Activated CD4-positive, alpha-beta T cell treated with anti-CD3 and anti-CD28 coated beads for 4 hours (primary cell): ENCODE measurements around the gene CERS2.

Source experiments
- DNase-seq, 2 donors: peaks; one replicate each; pipeline ENCODE4 v3.0.0-alpha.2; 2020

The CERS2 gene

GRCh38 chr1:150974580-150975478 lies at the start of gene CERS2:
Gene CERS2 (minus strand): TSS chr1:150974835. CDS start chr1:150969090, 5,745 bp downstream.
- peak; percentile 68 to 74 for DNase-seq

- DNase-seq, result no peak
Observed at GRCh38 chr1:151013518-151013917, 38.9 kb upstream of the CERS2 start.

GRCh38 chr1:151012684-151013471 lies 38.2 kb upstream of the CERS2 start:
- no peak for DNase-seq

DNA sequence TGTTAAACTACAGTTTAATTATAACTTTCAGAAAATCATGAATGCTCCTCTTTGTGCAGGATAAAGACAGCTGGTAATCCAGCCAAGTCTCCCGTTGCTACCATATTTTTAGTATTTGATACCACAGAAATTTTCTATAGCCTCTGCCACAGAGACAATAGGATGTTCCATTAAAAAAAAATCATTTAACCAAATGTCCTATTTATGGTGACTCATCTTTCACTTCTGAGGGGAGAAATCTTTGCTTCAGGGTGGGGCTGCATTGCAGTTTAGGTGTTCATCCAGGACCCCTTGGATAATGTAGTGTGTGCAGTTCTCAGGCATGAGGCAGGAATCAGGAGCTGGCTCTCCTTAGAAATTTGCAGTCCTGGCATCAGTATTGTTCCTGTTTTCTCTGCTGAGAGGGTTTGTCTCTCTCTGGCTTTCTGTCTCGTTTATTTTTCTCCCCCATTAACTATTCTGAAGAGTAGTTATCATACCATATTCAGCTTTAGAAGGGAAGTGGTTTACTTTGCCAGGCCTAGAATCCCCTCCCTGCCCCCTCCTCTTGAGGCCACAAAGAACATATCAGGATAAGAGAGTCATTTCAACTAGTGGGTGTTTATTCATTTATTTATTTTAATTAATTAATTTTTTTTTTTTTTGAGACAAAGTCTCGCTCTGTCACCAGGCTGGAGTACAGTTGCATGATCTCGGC lies 36.7 kb upstream of the CERS2 start:
- DNase-seq, result no peak

- DNase-seq, result no peak
Observed at GRCh38 chr1:151010346-151010726, 35.7 kb upstream of the CERS2 start.

- DNase-seq, result no peak
Observed at GRCh38 chr1:151009674-151010345, 35.2 kb upstream of the CERS2 start.

DNA sequence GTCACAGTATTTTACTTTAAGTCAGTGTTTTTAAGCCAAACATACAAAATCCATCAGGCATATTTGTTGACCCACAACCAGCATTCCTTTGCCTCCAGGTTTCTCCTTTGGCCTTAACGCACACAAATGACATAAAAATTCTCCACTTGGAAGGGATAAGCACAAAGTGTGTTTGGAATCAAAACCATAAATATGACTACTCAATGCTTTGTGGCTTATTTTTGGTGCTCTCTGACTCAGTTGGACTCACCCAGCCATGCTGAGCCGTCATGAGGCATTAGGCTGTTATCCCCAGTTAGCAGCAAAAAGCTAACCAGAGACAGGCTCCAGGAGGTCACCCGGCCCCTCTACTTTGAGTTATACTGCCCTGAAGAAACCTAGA lies 34.6 kb upstream of the CERS2 start:
- DNase-seq, result no peak

DNA sequence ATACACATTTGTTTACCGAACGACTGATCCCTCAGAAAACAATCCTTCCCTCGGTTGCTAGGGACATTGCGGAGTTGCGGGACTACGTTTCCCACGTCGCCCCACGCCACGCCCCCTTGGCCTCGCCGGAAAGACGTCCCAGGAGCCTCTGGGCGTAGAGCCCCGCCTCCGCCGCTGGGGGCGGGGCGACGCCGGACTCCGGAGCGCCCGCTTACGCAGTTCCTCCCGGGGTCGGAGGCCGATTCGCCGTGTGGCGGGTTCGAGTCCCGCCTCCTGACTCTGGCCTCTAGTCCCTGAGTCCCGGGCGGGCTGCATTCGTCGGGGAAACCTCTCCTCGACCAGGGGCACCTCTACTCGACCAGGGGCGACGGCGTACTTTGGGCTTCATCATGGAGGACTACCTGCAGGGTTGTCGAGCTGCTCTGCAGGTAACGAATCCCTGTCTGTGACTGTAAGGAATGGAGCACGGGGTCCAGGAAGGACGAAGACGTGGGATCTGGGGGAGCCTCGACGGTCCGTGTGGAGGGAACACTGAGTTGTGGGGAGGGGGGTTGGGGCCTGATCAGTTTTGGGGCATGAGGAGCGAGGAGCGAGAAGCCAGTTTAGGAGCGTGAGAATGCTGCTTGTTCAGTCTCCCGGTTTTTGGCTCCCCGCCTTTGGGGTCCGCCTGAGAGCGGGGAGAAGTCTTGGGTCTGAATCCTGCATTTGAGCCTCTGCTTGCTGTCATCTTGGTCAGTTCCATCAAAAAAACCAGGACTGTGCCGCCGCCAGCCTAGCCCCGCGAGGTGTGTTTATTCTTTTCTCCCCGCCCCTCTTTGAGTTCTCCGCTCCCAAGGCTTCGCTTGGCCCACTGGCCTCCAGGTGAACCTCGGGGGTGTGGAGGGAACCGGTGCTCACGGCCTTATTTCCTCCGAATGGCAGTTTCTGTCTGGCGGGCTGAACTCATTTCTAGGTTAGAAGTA lies 33.9 kb upstream of the CERS2 start, which contains the start of gene PRUNE1:
Gene PRUNE1, plus strand, starts transcription at position 206 of the 962 bp plus-strand sequence. Its CDS starts 184 bp downstream, at position 390.
- peak; percentile 95 for DNase-seq

DNA sequence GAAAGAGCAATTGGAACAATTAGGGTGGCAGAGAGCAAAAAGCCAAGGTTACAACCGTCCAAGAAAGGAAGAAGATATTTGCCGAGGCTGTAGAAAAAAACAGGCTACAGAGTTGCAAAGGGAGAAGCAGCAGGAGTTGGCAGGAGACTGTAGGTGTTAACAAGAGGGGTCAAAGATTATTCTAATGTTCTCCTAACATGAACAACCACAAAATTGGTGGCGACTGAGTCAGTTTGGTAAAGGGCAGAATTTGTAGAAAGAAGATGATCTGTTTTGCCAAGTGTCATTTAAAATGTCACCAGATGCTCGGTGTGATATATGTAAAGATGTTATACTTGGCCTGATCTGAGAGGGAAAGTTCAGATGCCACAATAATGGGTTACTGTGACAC lies 33.2 kb upstream of the CERS2 start:
- no peak for DNase-seq

- peak in 1 of 2 donors; percentile 14 for DNase-seq
Observed at GRCh38 chr1:151006327-151007052, 31.9 kb upstream of the CERS2 start, which contains the start of gene MINDY1. Gene MINDY1 (minus strand): TSS chr1:151006902. CDS start chr1:151002617, 4,285 bp downstream.

DNA sequence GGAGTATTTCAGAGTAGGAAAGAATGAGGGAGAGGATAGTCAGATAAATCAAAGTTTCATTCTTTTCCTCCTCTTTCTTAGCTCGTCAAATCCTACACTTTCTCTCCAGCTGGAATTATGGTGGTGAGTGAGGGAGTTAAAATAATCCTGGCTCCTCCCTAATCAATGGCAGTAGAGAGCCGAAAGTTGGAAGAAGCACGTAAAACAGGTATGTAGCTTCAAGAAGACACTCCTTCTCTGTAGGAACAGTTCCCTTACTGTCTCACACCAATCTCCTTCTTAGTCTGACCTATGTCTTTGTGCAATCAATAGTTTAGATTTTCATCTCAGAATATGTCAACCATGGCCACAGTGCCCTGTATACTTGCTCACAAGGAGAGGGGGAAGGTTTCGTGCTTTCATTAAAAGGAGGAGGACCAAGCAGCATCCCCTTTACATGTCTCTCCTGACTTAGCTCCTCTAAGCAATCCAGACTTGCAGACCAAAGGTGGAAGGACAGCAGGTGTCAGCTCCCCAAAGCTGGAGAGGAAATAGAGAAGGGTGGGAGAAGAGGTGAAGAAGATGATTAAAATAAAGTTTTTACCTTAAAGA lies 31.2 kb upstream of the CERS2 start:
- DNase-seq, result no peak

DNA sequence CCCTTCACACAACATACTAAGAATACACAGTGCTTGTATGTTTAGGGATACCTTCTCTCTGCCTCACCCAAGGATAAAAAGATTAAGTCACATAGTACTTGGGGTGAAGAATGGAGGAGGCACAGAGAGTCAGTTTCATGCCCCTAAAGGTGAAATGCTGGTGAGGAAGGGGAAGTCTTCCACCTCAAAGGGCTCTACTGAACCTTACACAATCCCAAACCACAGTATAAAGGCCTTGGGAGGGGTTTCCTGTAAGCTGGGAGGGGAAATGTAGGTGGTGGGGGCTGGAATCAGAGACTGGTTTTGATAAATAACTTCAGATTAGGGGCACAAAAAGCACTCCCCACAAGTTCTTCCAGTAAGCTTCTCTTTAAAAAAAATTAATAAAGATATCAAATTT lies 28.5 kb upstream of the CERS2 start:
- no peak for DNase-seq

GRCh38 chr1:151002611-151003010 lies 28.0 kb upstream of the CERS2 start:
- DNase-seq, result no peak

GRCh38 chr1:151002051-151002450 lies 27.4 kb upstream of the CERS2 start:
- DNase-seq, result no peak

GRCh38 chr1:151001602-151002001 lies 27.0 kb upstream of the CERS2 start:
- no peak for DNase-seq

DNA sequence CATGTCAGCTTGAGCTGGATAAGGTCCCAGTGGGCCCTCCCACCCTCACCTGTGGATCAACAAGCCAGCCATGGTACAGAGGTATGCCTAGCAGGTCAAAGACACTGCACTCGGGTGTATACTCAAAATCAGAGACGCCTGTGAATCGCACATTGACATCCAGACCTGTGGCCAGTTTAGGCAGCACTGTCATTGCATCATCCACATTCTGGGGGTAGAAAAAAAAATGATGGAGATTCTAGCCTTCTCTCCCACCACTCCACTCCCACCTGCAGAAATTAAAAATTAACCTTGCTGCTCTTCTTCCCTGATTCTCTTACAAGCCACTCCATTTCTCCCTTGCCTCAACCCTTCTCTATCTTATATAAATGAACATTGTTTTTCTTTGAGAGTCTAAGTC lies 25.8 kb upstream of the CERS2 start:
- no peak for DNase-seq

GRCh38 chr1:150999926-151000325 lies 25.3 kb upstream of the CERS2 start:
- no peak for DNase-seq

GRCh38 chr1:150999051-150999674 lies 24.5 kb upstream of the CERS2 start:
- no peak for DNase-seq

- no peak for DNase-seq
Observed at GRCh38 chr1:150997949-150998348, 23.3 kb upstream of the CERS2 start.
